RPMI8226 (cell line): ENCODE measurements around the gene PHF8.

Experiments
- DNase-seq: peaks from one replicate; pipeline ENCODE4 v3.0.0-alpha.2; 2015

PHF8 gene

GRCh38 chrX:54012830-54013500 is 31.3 kb downstream of the PHF8 start:
- DNase-seq, result no peak

GRCh38 chrX:54007682-54008081 is 36.6 kb downstream of the PHF8 start:
- no peak for DNase-seq

GRCh38 chrX:53997724-53998123 is 46.5 kb downstream of the PHF8 start:
- no peak for DNase-seq

GRCh38 chrX:53992589-53992988 is 51.7 kb downstream of the PHF8 start:
- DNase-seq, result no peak

GRCh38 chrX:53990171-53990570 is 54.1 kb downstream of the PHF8 start:
- DNase-seq, result no peak

GRCh38 chrX:53984895-53985294 is 59.4 kb downstream of the PHF8 start:
- DNase-seq, result no peak

- DNase-seq, result no peak
These were observed 69.7 kb downstream of the PHF8 start for GRCh38 chrX:53974529-53974928.

GRCh38 chrX:53969540-53969939 is 74.7 kb downstream of the PHF8 start:
- DNase-seq, result no peak

GRCh38 chrX:53950130-53950733 is 94.0 kb downstream of the PHF8 start:
- no peak for DNase-seq

GRCh38 chrX:53940180-53940579 is 104.1 kb downstream of the PHF8 start:
- DNase-seq, result no peak

GRCh38 chrX:53939127-53939526 is 105.1 kb downstream of the PHF8 start:
- DNase-seq, result no peak

- no peak for DNase-seq
These were observed 113.5 kb downstream of the PHF8 start for GRCh38 chrX:53930515-53931380.

- DNase-seq, result no peak
These were observed 118.2 kb downstream of the PHF8 start for GRCh38 chrX:53926030-53926429.

- DNase-seq, result no peak
These were observed 125.6 kb downstream of the PHF8 start for GRCh38 chrX:53918702-53919101.

GRCh38 chrX:53900623-53901022 is 143.7 kb downstream of the PHF8 start:
- no peak for DNase-seq

GRCh38 chrX:53895270-53895669 is 149.0 kb downstream of the PHF8 start:
- DNase-seq, result no peak
